HepG2 (cell line): ENCODE measurements around the gene STX1B. TPM values are rescaled to one million over a fixed set of nuclear protein-coding genes. Genes with fewer than 3 reads are reported as not detected.

Experiments
- BHLHE40 ChIP-seq: IDR thresholded peaks from 2 replicates; pipeline ENCODE4 v1.6.1; 2011; ENCODE audit warnings: low read length, improper control_type of control experiment
- EEA1 ChIP-seq: sonication (generic); formaldehyde crosslinking; IDR thresholded peaks from 2 replicates; pipeline ENCODE4 v1.5.1; 2020; ENCODE audit warnings: mild to moderate bottlenecking, missing genetic modification reagents, borderline replicate concordance
- EP300 ChIP-seq, 3 experiments: sonication (generic) in 1 of 3; formaldehyde crosslinking in 1 of 3; IDR thresholded peaks; 2 replicates each; pipeline versions ENCODE4 v1.5.1 to v1.6.1; 2011 to 2020; ENCODE audit warnings: low read depth in 2 of 3, low read length in 2 of 3, borderline replicate concordance in 1 of 3, improper control_type of control experiment in 1 of 3, mild to moderate bottlenecking in 1 of 3, missing genetic modification reagents in 1 of 3, moderate library complexity in 1 of 3
- FOXK2 ChIP-seq: fragments of 450-650 bp; IDR thresholded peaks from 2 replicates; pipeline ENCODE4 v1.6.1; 2016
- GFI1 ChIP-seq: sonication (generic); formaldehyde crosslinking; IDR thresholded peaks from 2 replicates; pipeline ENCODE4 v1.5.0; 2020; ENCODE audit warnings: missing genetic modification reagents, mild to moderate bottlenecking, borderline replicate concordance
- GMEB1 ChIP-seq: sonication (generic); formaldehyde crosslinking; IDR thresholded peaks from 2 replicates; pipeline ENCODE4 v1.5.1; 2020; ENCODE audit warnings: missing genetic modification reagents, mild to moderate bottlenecking, borderline replicate concordance
- HOMEZ ChIP-seq: IDR thresholded peaks from 2 replicates; pipeline ENCODE4 v1.6.1; 2016; ENCODE audit warnings: low read depth
- PITX1 ChIP-seq: sonication (generic); formaldehyde crosslinking; IDR thresholded peaks from 2 replicates; pipeline ENCODE4 v1.5.1; 2020; ENCODE audit warnings: mild to moderate bottlenecking, missing genetic modification reagents
- RBAK ChIP-seq: sonication (generic); formaldehyde crosslinking; IDR thresholded peaks from 2 replicates; pipeline ENCODE4 v1.5.1; 2020; ENCODE audit warnings: mild to moderate bottlenecking, missing genetic modification reagents
- TAF15 ChIP-seq: fragments of 200-400 bp; formaldehyde crosslinking; IDR thresholded peaks from one replicate; pipeline ENCODE4 v1.6.1; 2018; ENCODE audit warnings: mild to moderate bottlenecking, low read depth, low read length; ENCODE audit not compliant: poor library complexity, severe bottlenecking
- XBP1 ChIP-seq: sonication (generic); formaldehyde crosslinking; IDR thresholded peaks from 2 replicates; pipeline ENCODE4 v1.5.0; 2020; ENCODE audit warnings: missing genetic modification reagents
- ZFP37 ChIP-seq: sonication (generic); formaldehyde crosslinking; IDR thresholded peaks from 2 replicates; pipeline ENCODE4 v1.4.0; 2020; ENCODE audit warnings: missing genetic modification reagents, borderline replicate concordance
- ZNF207 ChIP-seq: fragments of 450-650 bp; IDR thresholded peaks from 2 replicates; pipeline ENCODE4 v1.6.1; 2016; ENCODE audit warnings: antibody characterized with exemption, borderline replicate concordance
- ZNF335 ChIP-seq: sonication (generic); formaldehyde crosslinking; IDR thresholded peaks from 2 replicates; pipeline ENCODE4 v1.4.0; 2020; ENCODE audit warnings: missing genetic modification reagents
- ZNF33B ChIP-seq: sonication (generic); formaldehyde crosslinking; IDR thresholded peaks from 2 replicates; pipeline ENCODE4 v1.5.1; 2020; ENCODE audit warnings: mild to moderate bottlenecking, missing genetic modification reagents
- ZNF343 ChIP-seq: sonication (generic); formaldehyde crosslinking; IDR thresholded peaks from 2 replicates; pipeline ENCODE4 v1.4.0; 2020; ENCODE audit warnings: mild to moderate bottlenecking, missing genetic modification reagents
- ZNF562 ChIP-seq: sonication (generic); formaldehyde crosslinking; IDR thresholded peaks from 2 replicates; pipeline ENCODE4 v1.8.0; 2022; ENCODE audit warnings: missing genetic modification reagents, borderline replicate concordance
- ZSCAN31 ChIP-seq: sonication (generic); formaldehyde crosslinking; IDR thresholded peaks from 2 replicates; pipeline ENCODE4 v1.5.0; 2020; ENCODE audit warnings: low read depth, mild to moderate bottlenecking, missing genetic modification reagents
- polyA plus RNA-seq, 8 experiments: library from polyadenylated mRNA; depleted of rRNA in 3 of 8; stranded (reverse) in 7 of 8; unstranded in 1 of 8; fragments of >200 nt; fragmentation: Illumina TruSeq in 4 of 8; extraction: Trizol in 4 of 8; gene quantifications; 2 replicates each; pipeline versions ENCODE4 v1.2.1 to v1.2.3, GENCODE V29; 2011 to 2016; ENCODE audit warnings: low read depth in 4 of 8, missing spikeins in 1 of 8, mixed read lengths in 1 of 8; ENCODE audit not compliant: insufficient read depth in 1 of 8
- total RNA-seq, 5 experiments: library from RNA; depleted of rRNA; stranded (reverse); fragments of >200 nt; fragmentation: Illumina TruSeq; extraction: Trizol; gene quantifications; 2 replicates each; pipeline ENCODE4 v1.2.3, GENCODE V29; 2016; ENCODE audit warnings: low read depth in 1 of 5
- TF ChIP-seq, protein P1 (sequence below): sonication (generic); formaldehyde crosslinking; IDR thresholded peaks from 2 replicates; pipeline ENCODE4 v1.8.0; 2022; ENCODE audit warnings: mild to moderate bottlenecking, missing genetic modification reagents, moderate library complexity
- TF ChIP-seq, protein P2 (sequence below): sonication (generic); formaldehyde crosslinking; IDR thresholded peaks from 2 replicates; pipeline ENCODE4 v1.9.0; 2022; ENCODE audit warnings: missing genetic modification reagents, mild to moderate bottlenecking, borderline replicate concordance
- TF ChIP-seq, protein P3 (sequence below): sonication (generic); formaldehyde crosslinking; IDR thresholded peaks from 2 replicates; pipeline ENCODE4 v1.4.0; 2020; ENCODE audit warnings: mild to moderate bottlenecking, missing genetic modification reagents

STX1B gene
- total and polyA plus RNA-seq, 2 of the 13 experiments (the other 11 are each of a cell fraction or from before 2014, with no cell fraction given), result 2.1 to 3.0 TPM

DNA sequence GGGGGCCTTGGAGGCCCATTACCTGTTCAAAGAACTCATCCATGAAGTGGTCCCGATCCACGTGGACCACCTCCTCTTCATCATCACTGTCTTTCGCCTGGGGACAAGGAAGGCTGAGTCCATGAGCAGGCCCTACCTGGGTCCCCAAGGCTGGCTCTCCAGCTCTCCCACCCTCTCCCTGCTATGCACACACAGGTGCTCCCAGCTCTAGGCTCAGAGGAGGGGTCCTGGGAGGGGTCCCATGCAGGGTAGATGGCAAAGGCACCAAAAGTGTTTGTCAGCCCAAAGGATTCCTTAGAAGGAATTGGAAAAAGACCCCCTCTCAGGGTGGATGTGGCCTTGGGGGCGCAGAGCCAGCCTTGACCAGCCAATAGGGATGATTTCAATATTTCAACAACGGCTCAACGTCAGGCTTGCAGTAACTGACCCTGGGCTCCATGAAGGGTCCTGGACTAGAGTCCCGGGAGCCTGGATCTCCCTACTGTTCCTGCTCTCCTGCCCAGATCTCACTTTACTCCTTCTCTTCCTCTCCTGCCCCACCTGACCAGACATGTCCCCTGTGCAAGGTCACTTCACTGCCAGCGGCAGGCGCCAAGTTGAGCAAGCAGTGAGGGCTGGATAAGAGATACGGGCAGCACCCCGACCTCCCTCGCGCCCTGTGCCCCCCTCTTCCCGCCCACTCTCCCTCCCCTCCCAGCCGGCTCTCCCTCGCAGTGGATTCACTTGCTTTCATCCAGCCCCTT lies 8.8 kb downstream of the STX1B start (continued):
- no peak for TF ChIP-seq ZNF562 (CRISPR knock-in tag)
- no peak for TF ChIP-seq GMEB1
- no peak for TF ChIP-seq ZFP37 (CRISPR knock-in tag)
- TF ChIP-seq, protein P1, sequence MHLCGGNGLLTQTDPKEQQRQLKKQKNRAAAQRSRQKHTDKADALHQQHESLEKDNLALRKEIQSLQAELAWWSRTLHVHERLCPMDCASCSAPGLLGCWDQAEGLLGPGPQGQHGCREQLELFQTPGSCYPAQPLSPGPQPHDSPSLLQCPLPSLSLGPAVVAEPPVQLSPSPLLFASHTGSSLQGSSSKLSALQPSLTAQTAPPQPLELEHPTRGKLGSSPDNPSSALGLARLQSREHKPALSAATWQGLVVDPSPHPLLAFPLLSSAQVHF (CRISPR knock-in tag), result no peak
- TF ChIP-seq FOXK2, result no peak
- TF ChIP-seq ZNF33B (CRISPR knock-in tag), result no peak
- TF ChIP-seq EP300 (IDR thresholded peaks at IDR 0.05; ENCODE audit: low read depth in 2 of 2, low read length in 2 of 2), result peak in 1 of 2 experiments; percentile 50; a peak in 1 of 4 replicates
- TF ChIP-seq EP300 (CRISPR knock-in tag; IDR thresholded peaks at IDR 0.05; ENCODE audit: borderline replicate concordance), result no peak
- 0 out of 2 replicates have a peak, but pooled peaks have one; percentile 43 for TF ChIP-seq EEA1 (CRISPR knock-in tag)
- no peak for TF ChIP-seq XBP1 (CRISPR knock-in tag)
- no peak; the same call in 1 of the 2 replicates for TF ChIP-seq ZSCAN31 (CRISPR knock-in tag)
- TF ChIP-seq, protein P2, sequence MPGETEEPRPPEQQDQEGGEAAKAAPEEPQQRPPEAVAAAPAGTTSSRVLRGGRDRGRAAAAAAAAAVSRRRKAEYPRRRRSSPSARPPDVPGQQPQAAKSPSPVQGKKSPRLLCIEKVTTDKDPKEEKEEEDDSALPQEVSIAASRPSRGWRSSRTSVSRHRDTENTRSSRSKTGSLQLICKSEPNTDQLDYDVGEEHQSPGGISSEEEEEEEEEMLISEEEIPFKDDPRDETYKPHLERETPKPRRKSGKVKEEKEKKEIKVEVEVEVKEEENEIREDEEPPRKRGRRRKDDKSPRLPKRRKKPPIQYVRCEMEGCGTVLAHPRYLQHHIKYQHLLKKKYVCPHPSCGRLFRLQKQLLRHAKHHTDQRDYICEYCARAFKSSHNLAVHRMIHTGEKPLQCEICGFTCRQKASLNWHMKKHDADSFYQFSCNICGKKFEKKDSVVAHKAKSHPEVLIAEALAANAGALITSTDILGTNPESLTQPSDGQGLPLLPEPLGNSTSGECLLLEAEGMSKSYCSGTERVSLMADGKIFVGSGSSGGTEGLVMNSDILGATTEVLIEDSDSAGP (CRISPR knock-in tag), result no peak
- TF ChIP-seq HOMEZ (CRISPR knock-in tag), result no peak
- TF ChIP-seq GFI1, result no peak
- TF ChIP-seq ZNF343 (CRISPR knock-in tag), result no peak
- TF ChIP-seq TAF15, result no peak
- peak; percentile 62; the same call in 1 of the 2 replicates for TF ChIP-seq PITX1 (CRISPR knock-in tag)
- TF ChIP-seq RBAK (CRISPR knock-in tag), result no peak
- TF ChIP-seq ZNF335, result no peak
- TF ChIP-seq ZNF207, result no peak
- TF ChIP-seq, protein P3, sequence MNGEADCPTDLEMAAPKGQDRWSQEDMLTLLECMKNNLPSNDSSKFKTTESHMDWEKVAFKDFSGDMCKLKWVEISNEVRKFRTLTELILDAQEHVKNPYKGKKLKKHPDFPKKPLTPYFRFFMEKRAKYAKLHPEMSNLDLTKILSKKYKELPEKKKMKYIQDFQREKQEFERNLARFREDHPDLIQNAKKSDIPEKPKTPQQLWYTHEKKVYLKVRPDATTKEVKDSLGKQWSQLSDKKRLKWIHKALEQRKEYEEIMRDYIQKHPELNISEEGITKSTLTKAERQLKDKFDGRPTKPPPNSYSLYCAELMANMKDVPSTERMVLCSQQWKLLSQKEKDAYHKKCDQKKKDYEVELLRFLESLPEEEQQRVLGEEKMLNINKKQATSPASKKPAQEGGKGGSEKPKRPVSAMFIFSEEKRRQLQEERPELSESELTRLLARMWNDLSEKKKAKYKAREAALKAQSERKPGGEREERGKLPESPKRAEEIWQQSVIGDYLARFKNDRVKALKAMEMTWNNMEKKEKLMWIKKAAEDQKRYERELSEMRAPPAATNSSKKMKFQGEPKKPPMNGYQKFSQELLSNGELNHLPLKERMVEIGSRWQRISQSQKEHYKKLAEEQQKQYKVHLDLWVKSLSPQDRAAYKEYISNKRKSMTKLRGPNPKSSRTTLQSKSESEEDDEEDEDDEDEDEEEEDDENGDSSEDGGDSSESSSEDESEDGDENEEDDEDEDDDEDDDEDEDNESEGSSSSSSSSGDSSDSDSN, result peak; percentile 67
- TF ChIP-seq BHLHE40, result no peak
